PC-3 (cell line): ENCODE results near the gene C11orf21.
"Not testable (repeated sequence)": the region's sequence is repeated elsewhere in the genome, so short reads cannot be mapped to it uniquely, and the experiment has no call there.

Source experiments
- CTCF ChIP-seq: fragments of 300-600 bp; sonication (generic); conservative IDR thresholded peaks from 2 replicates; pipeline ENCODE4 v1.5.1; 2017; ENCODE audit warnings: antibody characterized with exemption, low read depth, mild to moderate bottlenecking, low read length
- EZH2 ChIP-seq: fragments of 300-600 bp; sonication (generic); IDR thresholded peaks from one replicate; pipeline ENCODE4 v1.6.1; 2017; ENCODE audit warnings: antibody characterized with exemption, mild to moderate bottlenecking, low read length; ENCODE audit not compliant: unreplicated experiment
- EZH2phosphoT487 ChIP-seq: fragments of 300-600 bp; sonication (generic); IDR thresholded peaks from 2 replicates; pipeline ENCODE4 v1.6.1; 2018; ENCODE audit warnings: mild to moderate bottlenecking, antibody characterized with exemption, low read length, borderline replicate concordance

- not testable (repeated sequence) for TF ChIP-seq CTCF, EZH2, EZH2phosphoT487
Measured at GRCh38 chr11:2333486-2334205, 31.9 kb upstream of the C11orf21 start.
